Activated T-cell treated with anti-CD3 and anti-CD28 coated beads, Interleukin-2, amount 50 U/mL, for 24 hours (primary cell): Measurements from ENCODE around the gene HDAC4.

ENCODE experiments used
- DNase-seq: peaks from one replicate; pipeline ENCODE4 v3.0.0-alpha.2; 2020
- H3K27ac Mint-ChIP-seq: 2 replicates; pipeline ENCODE4 v1.8.0; 2020; ENCODE audit warnings: mild to moderate bottlenecking, mixed read lengths
- H3K27me3 Mint-ChIP-seq: 2 replicates; pipeline ENCODE4 v1.8.0; 2020; ENCODE audit warnings: mixed read lengths
- H3K36me3 Mint-ChIP-seq: 2 replicates; pipeline ENCODE4 v1.8.0; 2020; ENCODE audit warnings: low read depth, mixed read lengths
- H3K4me1 Mint-ChIP-seq: 2 replicates; pipeline ENCODE4 v1.8.0; 2020; ENCODE audit warnings: low read depth, mixed read lengths
- H3K4me3 Mint-ChIP-seq: 2 replicates; pipeline ENCODE4 v1.8.0; 2020; ENCODE audit warnings: mild to moderate bottlenecking, moderate library complexity, mixed read lengths
- H3K9me3 Mint-ChIP-seq: 2 replicates; pipeline ENCODE4 v1.8.0; 2020; ENCODE audit warnings: mixed read lengths

Gene HDAC4

GRCh38 chr2:239213643-239214101 is 187.1 kb downstream of the HDAC4 start:
- Mint-ChIP-seq H3K4me1 (peaks cover 72% of the 10 kb centered on the region), H3K27ac (no peak overlapping the region)

DNA sequence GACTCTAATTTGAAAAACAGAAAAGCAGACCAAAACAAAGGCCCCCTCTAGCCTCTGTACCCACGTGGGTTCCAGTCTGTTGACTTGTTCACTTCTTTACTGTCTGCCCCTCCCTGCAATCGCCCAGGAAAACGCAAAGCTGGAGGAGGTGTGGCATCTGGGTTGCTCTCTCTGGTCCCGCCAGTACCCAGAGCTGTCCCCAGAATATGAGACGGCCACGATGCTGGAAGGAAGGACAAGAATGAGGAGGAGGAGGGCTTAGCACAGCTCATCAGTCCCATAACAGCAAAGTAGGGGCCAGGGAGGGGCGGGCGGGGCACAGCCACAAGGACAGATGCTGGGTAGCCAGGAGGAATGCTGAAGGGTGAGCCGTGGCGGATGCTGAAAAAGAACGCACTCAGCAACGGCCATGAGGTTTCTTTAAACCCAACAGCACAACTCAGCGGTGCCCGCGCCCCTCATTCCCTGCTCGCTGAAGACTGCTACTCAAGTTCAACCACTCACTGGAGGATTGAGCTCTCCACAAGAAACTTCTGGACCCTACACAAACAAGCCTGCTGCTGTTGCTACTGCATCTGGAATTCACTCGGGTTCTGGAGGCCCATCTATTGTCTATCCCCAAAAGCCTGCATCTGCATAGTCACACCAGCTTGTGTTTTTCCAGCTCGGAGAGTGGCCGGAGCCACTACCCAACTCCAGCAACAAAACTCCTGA is 187.7 kb downstream of the HDAC4 start:
- H3K27ac Mint-ChIP-seq: no peak overlapping the region
- H3K27me3 Mint-ChIP-seq: no peaks in the 10 kb centered on the region

More at GRCh38 chr2:239213643-239214101, 187.1 kb downstream of the HDAC4 start:
- H3K27me3 Mint-ChIP-seq: no peaks in the 10 kb centered on the region
- H3K36me3 Mint-ChIP-seq: peaks cover 7% of the 10 kb centered on the region
- DNase-seq: no peak
- H3K9me3 Mint-ChIP-seq: no peaks in the 10 kb centered on the region
- H3K4me3 Mint-ChIP-seq: no peak overlapping the region

DNA sequence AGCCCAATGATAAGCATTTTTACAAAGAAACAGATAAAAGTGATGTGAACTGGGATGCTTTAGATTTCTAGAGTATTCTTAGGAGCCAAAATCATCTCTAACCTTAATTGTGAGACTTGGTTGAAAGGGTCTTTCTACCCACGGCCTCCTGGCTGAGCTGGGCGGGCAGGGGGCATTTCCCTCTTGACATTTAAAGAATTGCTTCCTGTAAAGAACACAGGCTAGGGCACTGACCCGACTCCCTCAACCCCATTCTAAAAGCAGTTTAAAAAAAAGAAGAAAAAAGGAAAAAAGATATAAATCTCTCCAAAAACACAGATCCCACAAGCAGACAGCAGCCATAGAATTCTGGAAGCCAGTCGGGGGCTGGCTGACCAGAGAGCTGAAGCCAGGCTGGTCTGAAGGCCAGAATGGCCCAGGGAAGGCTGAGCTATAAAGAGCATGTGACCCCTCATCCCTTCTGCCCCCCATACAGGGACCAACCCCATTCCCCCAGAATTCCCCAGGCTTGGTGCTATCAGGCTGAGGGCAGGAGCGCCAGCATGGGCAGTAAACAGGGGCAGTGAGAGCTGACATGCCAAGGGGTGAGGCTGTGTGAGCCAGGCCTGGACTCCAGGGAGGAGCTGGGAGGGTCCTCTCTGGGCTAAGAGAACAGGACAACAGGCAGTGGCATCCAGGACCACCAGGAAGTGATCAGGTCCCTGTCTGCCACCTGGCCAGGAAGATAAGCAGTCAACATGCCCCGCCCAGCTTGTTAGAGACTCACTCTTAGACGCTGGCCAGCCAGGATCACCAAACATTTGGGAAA is 188.5 kb downstream of the HDAC4 start:
- Mint-ChIP-seq H3K4me3 (no peak overlapping the region), H3K9me3 (no peaks in the 10 kb centered on the region), H3K36me3 (peaks cover 7% of the 10 kb centered on the region), H3K27ac (peak overlapping the region; percentile 11), H3K4me1 (peaks cover 69% of the 10 kb centered on the region), H3K27me3 (no peaks in the 10 kb centered on the region)
- DNase-seq: no peak

More for the DNA sequence above, 187.7 kb downstream of the HDAC4 start:
- peaks cover 76% of the 10 kb centered on the region for H3K4me1 Mint-ChIP-seq
- no peak overlapping the region for H3K4me3 Mint-ChIP-seq
- H3K36me3 Mint-ChIP-seq: peaks cover 7% of the 10 kb centered on the region
- H3K9me3 Mint-ChIP-seq: no peaks in the 10 kb centered on the region
- no peak for DNase-seq

DNA sequence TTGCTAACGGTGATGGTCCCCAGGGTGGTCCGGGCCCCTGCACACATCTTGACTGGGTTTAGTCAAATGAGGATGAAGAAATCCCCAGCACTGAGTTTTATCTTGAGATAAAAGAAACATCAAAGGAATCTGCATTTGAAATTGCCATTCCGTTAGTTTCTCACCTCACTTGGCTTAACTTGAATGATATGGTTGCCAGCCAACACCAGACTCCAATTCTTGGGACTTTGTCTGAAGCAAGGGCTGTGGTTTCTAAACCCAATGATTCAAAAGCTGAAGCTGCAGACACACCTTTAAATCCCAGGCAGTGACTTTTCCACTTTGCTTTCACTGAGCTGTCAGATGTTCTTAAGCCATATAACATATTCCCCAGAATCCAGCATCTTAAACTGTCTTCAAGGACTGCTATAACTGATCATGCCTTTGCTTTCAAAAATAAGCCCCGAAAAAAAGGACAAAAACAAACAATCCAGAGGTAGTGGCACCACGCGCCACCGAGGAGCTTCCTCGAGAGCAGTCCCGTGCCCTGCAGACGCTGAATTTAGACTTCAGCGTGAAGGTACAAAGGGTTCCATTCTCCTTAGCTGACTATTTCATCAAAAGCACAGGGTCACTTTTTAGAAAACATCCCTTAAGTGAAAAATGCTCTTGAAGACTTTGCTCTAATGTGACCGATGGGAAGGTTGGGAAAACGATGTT is 189.3 kb downstream of the HDAC4 start:
- H3K4me3 Mint-ChIP-seq: no peak overlapping the region
- peak overlapping the region; percentile 33 for H3K27ac Mint-ChIP-seq
- no peak for DNase-seq
- no peaks in the 10 kb centered on the region for H3K9me3 Mint-ChIP-seq
- H3K36me3 Mint-ChIP-seq: peaks cover 7% of the 10 kb centered on the region
- H3K27me3 Mint-ChIP-seq: no peaks in the 10 kb centered on the region
- peaks cover 66% of the 10 kb centered on the region for H3K4me1 Mint-ChIP-seq

- no peaks in the 10 kb centered on the region for H3K27me3 Mint-ChIP-seq
- H3K4me3 Mint-ChIP-seq: no peak overlapping the region
- H3K9me3 Mint-ChIP-seq: no peaks in the 10 kb centered on the region
- H3K27ac Mint-ChIP-seq: no peak overlapping the region
- peaks cover 3% of the 10 kb centered on the region for H3K36me3 Mint-ChIP-seq
- H3K4me1 Mint-ChIP-seq: peaks cover 66% of the 10 kb centered on the region
- no peak for DNase-seq
These were observed 191.0 kb downstream of the HDAC4 start for GRCh38 chr2:239209783-239210182.

DNA sequence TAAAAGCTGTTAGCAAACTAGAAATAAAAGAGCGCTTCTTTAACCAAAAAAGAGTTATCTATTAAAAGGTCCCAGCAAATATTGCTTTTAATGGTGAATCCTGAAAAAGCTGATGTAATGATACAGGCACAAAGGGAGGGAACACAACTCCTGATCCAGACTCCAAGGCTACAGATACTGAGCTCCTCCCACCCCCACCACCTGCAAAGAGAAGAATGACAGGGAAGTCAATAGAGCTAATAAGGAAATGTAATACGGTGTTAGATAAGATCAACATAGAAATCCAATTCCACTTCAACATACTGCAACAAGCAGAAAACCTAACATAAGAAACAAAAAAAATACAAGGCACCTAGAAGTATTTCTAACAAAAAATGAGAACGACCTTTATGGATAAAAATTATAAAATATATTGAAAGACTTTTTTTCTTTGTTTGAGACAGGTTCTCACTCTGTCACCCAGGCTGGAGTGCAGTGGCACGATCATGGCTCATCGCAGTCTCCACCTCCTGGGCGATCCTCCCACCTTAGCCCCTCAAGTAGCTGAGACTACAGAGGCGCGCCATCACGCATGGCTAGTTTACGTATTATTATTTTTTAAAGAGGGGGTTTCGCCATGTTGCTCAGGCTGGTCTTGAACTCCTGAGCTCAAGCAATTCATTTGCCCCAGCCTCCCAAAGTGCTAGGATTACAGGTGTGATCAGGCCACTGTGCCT is 192.2 kb downstream of the HDAC4 start:
- peaks cover 2% of the 10 kb centered on the region for H3K36me3 Mint-ChIP-seq
- no peak for DNase-seq
- H3K27ac Mint-ChIP-seq: no peak overlapping the region
- H3K4me3 Mint-ChIP-seq: no peak overlapping the region
- peaks cover 61% of the 10 kb centered on the region for H3K4me1 Mint-ChIP-seq
- H3K27me3 Mint-ChIP-seq: no peaks in the 10 kb centered on the region
- H3K9me3 Mint-ChIP-seq: no peaks in the 10 kb centered on the region

GRCh38 chr2:239206851-239207250 is 194.0 kb downstream of the HDAC4 start:
- Mint-ChIP-seq H3K27ac (no peak overlapping the region), H3K27me3 (no peaks in the 10 kb centered on the region), H3K4me1 (peaks cover 57% of the 10 kb centered on the region), H3K9me3 (no peaks in the 10 kb centered on the region), H3K36me3 (peaks cover 10% of the 10 kb centered on the region), H3K4me3 (no peak overlapping the region)
- no peak for DNase-seq

DNA sequence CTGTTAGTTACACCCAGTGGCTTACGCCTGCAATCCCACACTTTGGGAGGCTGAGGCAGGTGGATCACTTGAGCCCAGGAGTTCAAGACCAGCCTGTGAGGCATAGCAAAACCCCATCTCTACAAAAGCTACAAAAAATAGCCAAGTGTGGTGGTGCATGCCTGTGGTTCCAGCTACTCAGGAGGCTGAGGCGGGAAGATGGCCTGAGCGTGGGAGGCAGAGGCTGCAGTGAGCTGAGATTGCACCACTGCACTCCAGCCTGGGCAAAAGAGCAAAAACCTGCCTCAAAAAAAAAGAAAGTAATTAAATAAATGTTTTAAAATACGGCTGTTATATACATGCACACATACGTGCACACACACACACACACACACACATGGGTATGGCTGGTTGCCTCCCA is 194.8 kb downstream of the HDAC4 start:
- H3K4me1 Mint-ChIP-seq: peaks cover 52% of the 10 kb centered on the region
- H3K27ac Mint-ChIP-seq: no peak overlapping the region
- no peaks in the 10 kb centered on the region for H3K27me3 Mint-ChIP-seq
- no peaks in the 10 kb centered on the region for H3K9me3 Mint-ChIP-seq
- no peak overlapping the region for H3K4me3 Mint-ChIP-seq
- peaks cover 10% of the 10 kb centered on the region for H3K36me3 Mint-ChIP-seq
- DNase-seq: no peak

- H3K36me3 Mint-ChIP-seq: peaks cover 10% of the 10 kb centered on the region
- peaks cover 50% of the 10 kb centered on the region for H3K4me1 Mint-ChIP-seq
- peak overlapping the region; percentile 34 for H3K27ac Mint-ChIP-seq
- no peaks in the 10 kb centered on the region for H3K27me3 Mint-ChIP-seq
- H3K9me3 Mint-ChIP-seq: no peaks in the 10 kb centered on the region
- H3K4me3 Mint-ChIP-seq: no peak overlapping the region
- DNase-seq: no peak
These were observed 195.8 kb downstream of the HDAC4 start for GRCh38 chr2:239204876-239205468.

DNA sequence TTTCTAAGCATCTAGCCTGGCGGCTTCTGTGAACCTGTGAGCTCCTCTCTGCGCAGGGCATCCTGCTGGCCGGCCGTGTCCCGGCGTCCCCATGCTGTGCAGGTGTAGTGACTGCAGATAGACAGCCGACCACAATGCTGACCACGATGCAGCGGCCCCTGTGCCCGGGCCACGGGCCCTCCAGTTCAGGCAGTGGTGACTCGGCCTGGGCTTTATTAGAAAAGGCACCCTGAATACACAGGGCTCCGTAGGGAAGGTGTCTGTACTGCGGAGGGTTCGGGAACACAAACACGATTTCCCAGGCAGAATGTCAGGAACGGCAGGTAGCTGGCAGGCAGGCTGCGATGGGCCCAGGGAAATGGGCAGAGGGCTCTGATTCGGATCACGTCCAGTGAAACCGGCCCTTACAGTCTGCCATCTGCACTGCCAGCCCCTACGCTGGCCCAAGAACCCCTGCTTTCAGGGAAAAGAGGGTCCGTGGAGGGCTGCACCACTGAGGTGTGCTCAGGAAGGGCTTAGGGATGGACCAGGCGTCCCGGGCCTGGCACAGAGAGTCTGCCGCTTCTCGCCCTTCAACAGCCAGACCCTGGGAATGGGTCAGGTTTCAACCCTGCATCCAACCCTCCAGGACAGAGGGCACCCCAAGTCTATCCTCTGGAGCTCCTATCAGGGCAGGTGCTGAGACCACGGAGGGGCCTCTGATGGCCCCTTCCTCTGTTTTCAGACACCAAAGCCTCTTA is 196.5 kb downstream of the HDAC4 start:
- peaks cover 49% of the 10 kb centered on the region for H3K4me1 Mint-ChIP-seq

GRCh38 chr2:239203443-239204135 is 197.2 kb downstream of the HDAC4 start:
- DNase-seq: no peak
- peaks cover 45% of the 10 kb centered on the region for H3K4me1 Mint-ChIP-seq
- H3K9me3 Mint-ChIP-seq: no peaks in the 10 kb centered on the region
- no peak overlapping the region for H3K4me3 Mint-ChIP-seq
- no peaks in the 10 kb centered on the region for H3K27me3 Mint-ChIP-seq
- no peak overlapping the region for H3K27ac Mint-ChIP-seq
- peaks cover 16% of the 10 kb centered on the region for H3K36me3 Mint-ChIP-seq

More for the DNA sequence above, 196.5 kb downstream of the HDAC4 start:
- peaks cover 10% of the 10 kb centered on the region for H3K36me3 Mint-ChIP-seq
- no peak for DNase-seq
- no peaks in the 10 kb centered on the region for H3K27me3 Mint-ChIP-seq
- H3K27ac Mint-ChIP-seq: no peak overlapping the region
- no peak overlapping the region for H3K4me3 Mint-ChIP-seq
- no peaks in the 10 kb centered on the region for H3K9me3 Mint-ChIP-seq

DNA sequence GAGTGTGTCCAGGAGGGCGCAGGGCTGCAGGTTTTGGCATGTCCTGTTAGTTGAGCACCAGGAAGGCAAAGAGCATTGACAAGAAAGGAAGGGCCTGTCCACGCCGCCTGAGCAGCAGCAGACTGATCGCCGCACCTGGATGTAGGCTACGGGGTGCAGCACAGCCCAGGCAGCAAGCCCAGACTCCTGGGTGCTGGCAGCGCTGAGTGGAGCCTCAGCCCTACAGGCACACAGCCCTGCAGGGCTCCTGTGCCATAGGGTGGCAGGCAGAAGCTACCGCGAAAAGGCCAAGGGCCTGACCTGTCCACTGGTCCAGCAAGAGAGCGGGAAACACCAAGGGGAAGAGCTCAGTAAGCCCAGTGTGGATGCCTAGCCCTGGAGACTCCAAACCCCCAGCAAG is 198.0 kb downstream of the HDAC4 start:
- Mint-ChIP-seq H3K36me3 (peaks cover 22% of the 10 kb centered on the region), H3K4me1 (peaks cover 41% of the 10 kb centered on the region), H3K9me3 (no peaks in the 10 kb centered on the region), H3K27me3 (no peaks in the 10 kb centered on the region), H3K4me3 (no peak overlapping the region), H3K27ac (no peak overlapping the region)
- DNase-seq: no peak

DNA sequence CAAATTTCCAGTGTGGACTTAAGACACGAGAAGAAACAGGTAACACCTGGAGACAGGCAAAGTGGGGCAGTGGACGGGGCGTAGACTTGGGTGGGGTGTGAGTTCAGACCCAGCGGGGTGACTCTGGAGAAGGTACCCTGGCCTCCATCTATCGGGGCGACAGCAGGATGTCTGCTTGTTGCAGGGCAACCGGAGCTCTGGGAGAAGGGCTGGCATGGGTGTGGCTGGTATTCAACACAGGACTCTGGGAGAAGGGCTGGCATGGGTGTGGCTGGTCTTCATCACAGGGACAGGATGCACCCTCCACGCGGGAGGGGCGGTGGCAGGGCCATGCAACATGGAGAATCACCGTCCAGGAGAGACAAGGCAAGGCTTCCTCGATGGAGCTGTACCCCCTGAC is 198.5 kb downstream of the HDAC4 start:
- no peak overlapping the region for H3K27ac Mint-ChIP-seq
- peaks cover 26% of the 10 kb centered on the region for H3K36me3 Mint-ChIP-seq
- no peaks in the 10 kb centered on the region for H3K27me3 Mint-ChIP-seq
- no peak for DNase-seq
- no peaks in the 10 kb centered on the region for H3K9me3 Mint-ChIP-seq
- no peak overlapping the region for H3K4me3 Mint-ChIP-seq
- H3K4me1 Mint-ChIP-seq: peaks cover 41% of the 10 kb centered on the region
